ENCODE data around the gene MCC. TPM values are rescaled to one million over a fixed set of nuclear protein-coding genes. Genes with fewer than 3 reads are reported as not detected.

The MCC gene
- total RNA-seq, 1 donor from 2014 or later = 2.5 TPM

- H3K4me3 ChIP-seq = no peak overlapping the region
- no peaks in the 10 kb centered on the region for H3F3A ChIP-seq (ENCODE audit: low read depth)
- no peaks in the 10 kb centered on the region for H4K20me1 ChIP-seq (ENCODE audit: low read depth)
- no peaks in the 10 kb centered on the region for H3K79me2 ChIP-seq (ENCODE audit: low read depth)
- TF ChIP-seq EZH2phosphoT487 (IDR thresholded peaks at IDR 0.05) = no peak
- no peak for TF ChIP-seq CTCF (IDR thresholded peaks at IDR 0.05)
- no peak for TF ChIP-seq EZH2 (IDR thresholded peaks at IDR 0.05)
- H3K27me3 Mint-ChIP-seq (ENCODE audit: insufficient read depth, low read depth) = no peaks in the 10 kb centered on the region
- no peaks in the 10 kb centered on the region for H3K4me1 ChIP-seq
- H3K36me3 Mint-ChIP-seq = no peaks in the 10 kb centered on the region
- no peak overlapping the region for H3K4me3 Mint-ChIP-seq
- no peaks in the 10 kb centered on the region for H3K9me3 Mint-ChIP-seq
- H3K4me1 Mint-ChIP-seq = peaks cover 5% of the 10 kb centered on the region
- H3K27me3 ChIP-seq = no peaks in the 10 kb centered on the region
- no peak overlapping the region for H3K4me2 ChIP-seq
- no peak overlapping the region for H2AFZ ChIP-seq (replicated peaks)
- no peak overlapping the region for H3K27ac ChIP-seq
- DNase-seq (ENCODE audit: low spot score) = no peak
- H3K36me3 ChIP-seq = no peaks in the 10 kb centered on the region
- H3K27ac Mint-ChIP-seq = no peak overlapping the region
- no peaks in the 10 kb centered on the region for H3K9me3 ChIP-seq (ENCODE audit: low read depth)
- no peak overlapping the region for H3K9ac ChIP-seq
Observed at GRCh38 chr5:113397046-113397445, 91.2 kb downstream of the MCC start.

DNA sequence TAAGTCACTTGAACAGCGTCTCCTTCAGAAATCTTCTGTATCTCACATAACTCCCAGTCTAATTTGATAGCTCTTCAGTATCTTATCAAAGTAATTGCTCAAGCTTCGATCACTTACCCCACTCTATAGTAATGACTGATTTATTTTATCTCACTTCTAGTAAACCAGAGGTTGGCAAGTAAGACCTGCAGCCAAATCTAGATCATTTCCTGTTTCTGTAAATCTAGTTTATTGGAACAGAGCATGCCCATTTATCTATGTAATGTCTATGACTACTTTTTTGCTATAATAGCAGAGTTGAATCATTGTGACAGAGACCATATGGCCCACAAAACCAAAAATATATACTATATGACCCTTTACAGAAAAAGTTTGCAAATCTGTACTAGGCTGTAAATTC lies 93.6 kb downstream of the MCC start:
- H3K36me3 Mint-ChIP-seq = peaks cover 1% of the 10 kb centered on the region
- no peaks in the 10 kb centered on the region for H3K27me3 Mint-ChIP-seq (ENCODE audit: insufficient read depth, low read depth)
- H3K4me1 Mint-ChIP-seq = peaks cover 5% of the 10 kb centered on the region
- Histone ChIP-seq H3K4me1 (no peaks in the 10 kb centered on the region), H3K4me3 (no peak overlapping the region), H3K4me2 (no peak overlapping the region), H3K9me3 (ENCODE audit: low read depth) (no peaks in the 10 kb centered on the region), H3K27ac (no peak overlapping the region), H3K79me2 (ENCODE audit: low read depth) (no peaks in the 10 kb centered on the region), H3K9ac (no peak overlapping the region), H3F3A (ENCODE audit: low read depth) (no peaks in the 10 kb centered on the region), H4K20me1 (ENCODE audit: low read depth) (no peaks in the 10 kb centered on the region), H3K36me3 (no peaks in the 10 kb centered on the region), H2AFZ (replicated peaks) (no peak overlapping the region), H3K27me3 (no peaks in the 10 kb centered on the region)
- TF ChIP-seq EZH2 (IDR thresholded peaks at IDR 0.05) = no peak
- TF ChIP-seq EZH2phosphoT487 (IDR thresholded peaks at IDR 0.05) = no peak
- no peak for TF ChIP-seq CTCF (IDR thresholded peaks at IDR 0.05)
- no peak overlapping the region for H3K4me3 Mint-ChIP-seq
- no peak overlapping the region for H3K27ac Mint-ChIP-seq
- no peak for DNase-seq (ENCODE audit: low spot score)
- H3K9me3 Mint-ChIP-seq = peaks cover 2% of the 10 kb centered on the region

DNA sequence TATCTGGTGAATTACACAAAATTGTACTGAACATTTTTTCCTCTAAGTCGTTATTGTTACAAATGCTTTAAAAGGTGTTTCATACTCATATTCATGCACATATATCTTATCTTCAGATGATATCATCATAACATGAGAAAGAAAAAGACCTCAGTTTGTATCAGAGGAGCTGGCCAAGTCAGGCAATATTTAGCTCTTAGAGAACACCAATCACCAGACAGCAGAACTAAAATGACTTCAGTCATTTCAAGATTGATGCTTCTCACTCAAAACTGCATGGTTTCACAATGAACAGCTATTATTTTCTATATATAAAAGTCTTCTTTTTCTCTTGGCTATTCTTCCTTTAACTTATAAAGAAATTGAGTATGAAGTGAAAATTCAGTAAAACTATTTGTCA lies 98.0 kb downstream of the MCC start:
- peaks cover 9% of the 10 kb centered on the region for H3K36me3 Mint-ChIP-seq
- Histone ChIP-seq H3K27me3 (no peaks in the 10 kb centered on the region), H4K20me1 (ENCODE audit: low read depth) (no peaks in the 10 kb centered on the region), H3K27ac (no peak overlapping the region), H3K36me3 (no peaks in the 10 kb centered on the region), H2AFZ (replicated peaks) (no peak overlapping the region), H3K9ac (no peak overlapping the region), H3K4me1 (peaks cover 17% of the 10 kb centered on the region), H3F3A (ENCODE audit: low read depth) (peaks cover 3% of the 10 kb centered on the region), H3K4me3 (no peak overlapping the region), H3K4me2 (no peak overlapping the region), H3K79me2 (ENCODE audit: low read depth) (no peaks in the 10 kb centered on the region), H3K9me3 (ENCODE audit: low read depth) (peaks cover 6% of the 10 kb centered on the region)
- H3K4me1 Mint-ChIP-seq = peaks cover 14% of the 10 kb centered on the region
- TF ChIP-seq EZH2 (IDR thresholded peaks at IDR 0.05) (no peak), EZH2phosphoT487 (IDR thresholded peaks at IDR 0.05) (no peak), CTCF (IDR thresholded peaks at IDR 0.05) (no peak)
- H3K4me3 Mint-ChIP-seq = no peak overlapping the region
- no peak overlapping the region for H3K27ac Mint-ChIP-seq
- H3K9me3 Mint-ChIP-seq = peaks cover 11% of the 10 kb centered on the region
- H3K27me3 Mint-ChIP-seq (ENCODE audit: insufficient read depth, low read depth) = peaks cover 5% of the 10 kb centered on the region
- no peak for DNase-seq (ENCODE audit: low spot score)
